Natural killer cell (primary cell): ENCODE measurements around the gene RNF213. TPM values are rescaled to one million over a fixed set of nuclear protein-coding genes. Genes with fewer than 3 reads are reported as not detected.

Source experiments
- ATAC-seq, 3 donors: fragments of 150-1000 bp in 2 of 3; fragments of 200-7000 bp in 1 of 3; cut with Tn5 transposase; 1 replicate in 1 of 3; 2 replicates in 2 of 3; pipeline ENCODE4 v1.10.0; 2021; ENCODE audit warnings: mild to moderate bottlenecking in 2 of 3, moderate library complexity in 2 of 3
- DNase-seq, 2 donors: peaks; one replicate each; pipeline versions ENCODE4 v3.0.0 to v3.0.0-alpha.2; 2013 to 2021; ENCODE audit warnings: mixed read lengths in 1 of 2
- H3K27ac ChIP-seq: one replicate; pipeline ENCODE4 v1.5.1; 2013; ENCODE audit warnings: mild to moderate bottlenecking, low read length
- H3K27me3 ChIP-seq: one replicate; pipeline ENCODE4 v1.6.1; 2013; ENCODE audit warnings: low read length; ENCODE audit not compliant: control insufficient read depth, insufficient read depth
- H3K36me3 ChIP-seq: one replicate; pipeline ENCODE4 v1.6.1; 2013; ENCODE audit warnings: low read length; ENCODE audit not compliant: control insufficient read depth, insufficient read depth
- H3K4me1 ChIP-seq: one replicate; pipeline ENCODE4 v1.6.1; 2013; ENCODE audit warnings: low read length; ENCODE audit not compliant: control insufficient read depth, insufficient read depth
- H3K4me3 ChIP-seq: one replicate; pipeline ENCODE4 v1.5.1; 2013; ENCODE audit warnings: low read length
- H3K9me3 ChIP-seq: one replicate; pipeline ENCODE4 v1.6.1; 2013; ENCODE audit warnings: low read length; ENCODE audit not compliant: control insufficient read depth, insufficient read depth
- H3K27ac Mint-ChIP-seq, 2 donors: one replicate each; pipeline ENCODE4 v1.8.0; 2022; ENCODE audit warnings: mild to moderate bottlenecking in 2 of 2, mixed read lengths in 2 of 2, moderate library complexity in 1 of 2
- H3K27me3 Mint-ChIP-seq, 2 donors: one replicate each; pipeline ENCODE4 v1.8.0; 2022; ENCODE audit warnings: low read depth in 2 of 2, mixed read lengths in 2 of 2
- H3K36me3 Mint-ChIP-seq: one replicate; pipeline ENCODE4 v1.8.0; 2022; ENCODE audit warnings: mixed read lengths
- H3K4me1 Mint-ChIP-seq, 2 donors: one replicate each; pipeline ENCODE4 v1.8.0; 2022; ENCODE audit warnings: mixed read lengths in 2 of 2
- H3K4me3 Mint-ChIP-seq: one replicate; pipeline ENCODE4 v1.8.0; 2022; ENCODE audit warnings: mild to moderate bottlenecking, moderate library complexity, mixed read lengths
- H3K9me3 Mint-ChIP-seq, 2 donors: one replicate each; pipeline ENCODE4 v1.8.0; 2022; ENCODE audit warnings: mixed read lengths in 2 of 2
- CTCF ChIP-seq: fragments of 200-600 bp; IDR thresholded peaks from one replicate; pipeline ENCODE4 v1.8.0; 2022; ENCODE audit warnings: antibody characterized with exemption
- WGBS: methylation state at CpG from one replicate; pipeline ENCODE4 v1.1.7; 2013; ENCODE audit warnings: missing lambda C conversion rate; ENCODE audit not compliant: insufficient coverage; 5-methylcytosine and 5-hydroxymethylcytosine counted together
- intact Hi-C: fragments of 100-400 bp; cut with micrococcal nuclease; formaldehyde crosslinking; loops from one replicate; pipeline ENCODE4 v1.14.2; 2022
- total RNA-seq, 4 donors: library from RNA; stranded (reverse); fragments of 120-200 nt in 1 of 4; gene quantifications; one replicate each; pipeline versions ENCODE4 v1.2.3 to v1.2.4, GENCODE V29; 2013 to 2022

RNF213 gene
- total RNA-seq, 3 donors from 2014 or later (not counting 1 experiment from before 2014, with no cell fraction given) = 929 to 1,120 (median 1,060) TPM

- H3K4me1 Mint-ChIP-seq = peaks cover 6 to 16% of the 10 kb centered on the region in 2 donors
- TF ChIP-seq CTCF = no peak
- 93% methylated on average over 27 of the region's 27 CpGs for WGBS
- H3K4me3 Mint-ChIP-seq = no peak overlapping the region
- no peaks in the 10 kb centered on the region for H3K27me3 Mint-ChIP-seq
- no peaks in the 10 kb centered on the region for H3K36me3 Mint-ChIP-seq
- peak overlapping the region in 1 of 2 donors; percentile 71 for H3K27ac Mint-ChIP-seq
- DNase-seq (no peak), ATAC-seq (no peak)
- Histone ChIP-seq H3K36me3 (no peaks in the 10 kb centered on the region), H3K9me3 (no peaks in the 10 kb centered on the region), H3K4me1 (peaks cover 40% of the 10 kb centered on the region), H3K27me3 (no peaks in the 10 kb centered on the region), H3K27ac (no peak overlapping the region), H3K4me3 (no peak overlapping the region)
- no peaks in the 10 kb centered on the region for H3K9me3 Mint-ChIP-seq
- intact Hi-C loops = loop anchor here (1.0 to 10.0 kb wide), 4 partner anchors 78 to 677 kb away; no protein-coding TSS in a partner anchor
Measured at GRCh38 chr17:80427366-80428282, 167.0 kb downstream of the RNF213 start.

- H3K4me1 Mint-ChIP-seq = peaks cover 6 to 16% of the 10 kb centered on the region in 2 donors
- DNase-seq (no peak), ATAC-seq (no peak)
- no peaks in the 10 kb centered on the region for H3K9me3 Mint-ChIP-seq
- Histone ChIP-seq H3K9me3 (no peaks in the 10 kb centered on the region), H3K27ac (no peak overlapping the region), H3K4me3 (no peak overlapping the region), H3K36me3 (no peaks in the 10 kb centered on the region), H3K4me1 (peaks cover 39% of the 10 kb centered on the region), H3K27me3 (no peaks in the 10 kb centered on the region)
- no peaks in the 10 kb centered on the region for H3K27me3 Mint-ChIP-seq
- no peak for TF ChIP-seq CTCF
- H3K4me3 Mint-ChIP-seq = no peak overlapping the region
- intact Hi-C loops = loop anchor here (10.0 kb wide), 1 partner anchor 676 kb away; no protein-coding TSS in a partner anchor
- H3K27ac Mint-ChIP-seq = no peak overlapping the region
- 93% methylated on average over 12 of the region's 12 CpGs for WGBS
- H3K36me3 Mint-ChIP-seq = no peaks in the 10 kb centered on the region
Measured at GRCh38 chr17:80428363-80428762, 167.7 kb downstream of the RNF213 start.

GRCh38 chr17:80428796-80429195 lies 168.1 kb downstream of the RNF213 start:
- DNase-seq (no peak), ATAC-seq (no peak)
- H3K36me3 Mint-ChIP-seq = no peaks in the 10 kb centered on the region
- Histone ChIP-seq H3K27ac (no peak overlapping the region), H3K36me3 (no peaks in the 10 kb centered on the region), H3K4me1 (peaks cover 35% of the 10 kb centered on the region), H3K9me3 (no peaks in the 10 kb centered on the region), H3K27me3 (no peaks in the 10 kb centered on the region), H3K4me3 (no peak overlapping the region)
- no peak overlapping the region for H3K27ac Mint-ChIP-seq
- no peak for TF ChIP-seq CTCF
- H3K4me1 Mint-ChIP-seq = peaks cover 5 to 14% of the 10 kb centered on the region in 2 donors
- WGBS = 91% methylated on average over 11 of the region's 11 CpGs
- no peak overlapping the region for H3K4me3 Mint-ChIP-seq
- intact Hi-C loops = loop anchor here (10.0 kb wide), 1 partner anchor 676 kb away; no protein-coding TSS in a partner anchor
- no peaks in the 10 kb centered on the region for H3K9me3 Mint-ChIP-seq
- no peaks in the 10 kb centered on the region for H3K27me3 Mint-ChIP-seq
